H1 (cell line): ENCODE measurements around the gene CCDC47. TPM values are rescaled to one million over a fixed set of nuclear protein-coding genes. Genes with fewer than 3 reads are reported as not detected.

Source experiments
- CTCF ChIA-PET: fragments of 300-600 bp; sonication (Branson Sonifier 250); formaldehyde crosslinking; loops from one replicate; lab custom pipeline; 2021; ENCODE audit not compliant: partially characterized antibody; lab: Charles Lee
- POLR2A ChIA-PET: fragments of 300-600 bp; sonication (Branson Sonifier 250); formaldehyde crosslinking; loops from one replicate; lab custom pipeline; 2021; ENCODE audit warnings: inconsistent platforms; ENCODE audit not compliant: partially characterized antibody; lab: Charles Lee
- DNase-seq, 2 experiments: peaks; one replicate each; pipeline versions ENCODE4 v3.0.0 to v3.0.0-alpha.2; 2010 to 2022; ENCODE audit warnings: low spot score in 2 of 2, low read depth in 1 of 2, mixed read lengths in 1 of 2
- FAIRE-seq: peaks from 2 replicates; lab custom pipeline; 2011; peaks lifted over from hg19 to GRCh38; lab: Jason Lieb, UNC
- H2AFZ ChIP-seq: 2 replicates; pipeline ENCODE4 v1.8.1; 2012; ENCODE audit warnings: low read length, inconsistent platforms
- H2AK5ac ChIP-seq: 2 replicates; pipeline ENCODE4 v1.6.1; 2013; ENCODE audit warnings: low read depth, low read length
- H2BK120ac ChIP-seq: replicated peaks from 2 replicates; pipeline ENCODE3; 2013; ENCODE audit warnings: low read depth, low read length, inconsistent platforms
- H2BK12ac ChIP-seq: 2 replicates; pipeline ENCODE4 v1.6.1; 2013; ENCODE audit warnings: low read depth, low read length
- H2BK15ac ChIP-seq: 2 replicates; pipeline ENCODE4 v1.6.1; 2013; ENCODE audit warnings: low read length
- H2BK20ac ChIP-seq: 2 replicates; pipeline ENCODE4 v1.6.1; 2013; ENCODE audit warnings: low read length
- H2BK5ac ChIP-seq: 2 replicates; pipeline ENCODE4 v1.6.1; 2013; ENCODE audit warnings: low read depth, low read length
- H3K14ac ChIP-seq: 2 replicates; pipeline ENCODE4 v1.6.1; 2013; ENCODE audit warnings: inconsistent platforms; ENCODE audit not compliant: insufficient read length
- H3K18ac ChIP-seq: 2 replicates; pipeline ENCODE4 v1.6.1; 2013; ENCODE audit warnings: low read length; ENCODE audit errors: extremely low read depth
- H3K23ac ChIP-seq: 2 replicates; pipeline ENCODE4 v1.6.1; 2013; ENCODE audit warnings: inconsistent platforms; ENCODE audit not compliant: insufficient read length
- H3K23me2 ChIP-seq: 2 replicates; pipeline ENCODE4 v1.6.1; 2013; ENCODE audit warnings: low read depth, low read length
- H3K27ac ChIP-seq: 2 replicates; pipeline ENCODE4 v1.6.1; 2011; ENCODE audit warnings: low read depth, low read length, inconsistent platforms
- H3K27me3 ChIP-seq, 4 experiments: replicated peaks in 1 of 4; 1 replicate in 1 of 4; 2 replicates in 3 of 4; pipeline versions ENCODE4 v1.6.1 to v1.8.1; 2011 to 2013; ENCODE audit warnings: low read length in 3 of 4, mild to moderate bottlenecking in 3 of 4, inconsistent platforms in 2 of 4, mixed read lengths in 2 of 4, moderate library complexity in 1 of 4; ENCODE audit not compliant: control insufficient read depth in 3 of 4, insufficient read depth in 3 of 4; ENCODE audit errors: extremely low read depth in 1 of 4
- H3K36me3 ChIP-seq, 4 experiments: 2 replicates each; pipeline versions ENCODE4 v1.6.1 to v1.8.1; 2011 to 2013; ENCODE audit warnings: mild to moderate bottlenecking in 4 of 4, low read length in 3 of 4, moderate library complexity in 2 of 4, control low read depth in 1 of 4, inconsistent platforms in 1 of 4; ENCODE audit not compliant: insufficient read depth in 4 of 4, control insufficient read depth in 2 of 4
- H3K4ac ChIP-seq: replicated peaks from 2 replicates; pipeline ENCODE3; 2013; ENCODE audit warnings: low read length, low read depth, mixed read lengths, inconsistent platforms; ENCODE audit not compliant: insufficient read length
- H3K4me1 ChIP-seq, 4 experiments: replicated peaks in 1 of 4; 1 replicate in 1 of 4; 2 replicates in 3 of 4; pipeline versions ENCODE4 v1.6.1 to v1.8.1; 2011 to 2013; ENCODE audit warnings: low read length in 3 of 4, inconsistent platforms in 2 of 4, mixed read lengths in 1 of 4; ENCODE audit not compliant: insufficient read depth in 4 of 4, control insufficient read depth in 3 of 4
- H3K4me2 ChIP-seq, 2 experiments: 2 replicates each; pipeline versions ENCODE4 v1.6.1 to v1.8.1; 2011 to 2013; ENCODE audit warnings: low read depth in 2 of 2, low read length in 2 of 2, control low read depth in 1 of 2, inconsistent platforms in 1 of 2, mild to moderate bottlenecking in 1 of 2; ENCODE audit not compliant: insufficient read depth in 1 of 2
- H3K4me3 ChIP-seq, 4 experiments: fragments of 200-600, 300-600 bp in 1 of 4; sonication (generic), shearing (Covaris generic), sonication (Bioruptor Twin) in 1 of 4; 2 replicates each; pipeline versions ENCODE4 v1.5.1 to v1.8.1; 2011 to 2016; ENCODE audit warnings: low read length in 4 of 4, low read depth in 3 of 4, control low read depth in 2 of 4, inconsistent platforms in 2 of 4, mild to moderate bottlenecking in 2 of 4, mixed read lengths in 1 of 4, moderate library complexity in 1 of 4; ENCODE audit not compliant: insufficient read depth in 2 of 4; ENCODE audit errors: extremely low read depth in 1 of 4
- H3K56ac ChIP-seq: replicated peaks from 2 replicates; pipeline ENCODE3; 2013; ENCODE audit warnings: low read depth, mild to moderate bottlenecking, mixed read lengths, low read length, inconsistent platforms; ENCODE audit not compliant: insufficient read length
- H3K79me1 ChIP-seq: 2 replicates; pipeline ENCODE4 v1.6.1; 2013; ENCODE audit warnings: low read depth, low read length, control low read depth
- H3K79me2 ChIP-seq, 2 experiments: 2 replicates each; pipeline versions ENCODE4 v1.6.1 to v1.8.1; 2012 to 2013; ENCODE audit warnings: low read length in 2 of 2, mild to moderate bottlenecking in 2 of 2, inconsistent platforms in 1 of 2; ENCODE audit not compliant: insufficient read depth in 2 of 2, control insufficient read depth in 1 of 2
- H3K9ac ChIP-seq, 4 experiments: replicated peaks in 1 of 4; 1 replicate in 1 of 4; 2 replicates in 3 of 4; pipeline versions ENCODE4 v1.6.1 to v1.8.1; 2011 to 2013; ENCODE audit warnings: low read depth in 3 of 4, low read length in 3 of 4, control low read depth in 2 of 4, mild to moderate bottlenecking in 2 of 4, moderate library complexity in 2 of 4, inconsistent platforms in 1 of 4; ENCODE audit errors: extremely low read depth in 1 of 4
- H3K9me3 ChIP-seq, 2 experiments: 2 replicates each; pipeline versions ENCODE4 v1.6.1 to v1.8.1; 2012 to 2013; ENCODE audit warnings: mild to moderate bottlenecking in 2 of 2, moderate library complexity in 2 of 2, control low read depth in 1 of 2, inconsistent platforms in 1 of 2, low read depth in 1 of 2, low read length in 1 of 2, mixed read lengths in 1 of 2; ENCODE audit not compliant: insufficient read depth in 2 of 2
- H4K20me1 ChIP-seq, 2 experiments: replicated peaks in 1 of 2; 2 replicates each; pipeline versions ENCODE3 to v1.8.1; 2011 to 2013; ENCODE audit warnings: inconsistent platforms in 2 of 2, low read length in 2 of 2, mild to moderate bottlenecking in 1 of 2; ENCODE audit not compliant: insufficient read depth in 2 of 2, control insufficient read depth in 1 of 2
- H4K5ac ChIP-seq: 2 replicates; pipeline ENCODE4 v1.6.1; 2013; ENCODE audit warnings: low read length, low read depth, mixed read lengths, inconsistent platforms; ENCODE audit not compliant: insufficient read length
- H4K8ac ChIP-seq: 2 replicates; pipeline ENCODE4 v1.8.0; 2013; ENCODE audit warnings: mild to moderate bottlenecking, moderate library complexity, low read length, inconsistent platforms; ENCODE audit not compliant: insufficient read depth; ENCODE audit errors: extremely low read depth
- H4K91ac ChIP-seq: replicated peaks from 2 replicates; pipeline ENCODE3; 2013; ENCODE audit warnings: low read length, mixed read lengths, inconsistent platforms; ENCODE audit not compliant: insufficient read length
- JUN ChIP-seq: IDR thresholded peaks from 2 replicates; pipeline ENCODE4 v1.6.1; 2011; ENCODE audit warnings: low read depth, mild to moderate bottlenecking, improper control_type of control experiment, low read length
- KDM1A ChIP-seq: fragments of 200-600, 300-600 bp; sonication (generic); IDR thresholded peaks from 2 replicates; pipeline ENCODE4 v1.7.1; 2016; ENCODE audit warnings: mild to moderate bottlenecking, low read length, borderline replicate concordance
- MAFK ChIP-seq: IDR thresholded peaks from 2 replicates; pipeline ENCODE4 v1.6.1; 2012; ENCODE audit warnings: low read depth, mild to moderate bottlenecking, improper control_type of control experiment, low read length
- WGBS, 2 experiments: shearing (Covaris generic) in 1 of 2; methylation state at CpG; one replicate each; pipeline versions ENCODE4 v1.1.6 to v1.1.7; 2013 to 2015; ENCODE audit warnings: low lambda C conversion rate in 2 of 2, mixed read lengths in 2 of 2, inconsistent platforms in 1 of 2, low coverage in 1 of 2, missing lambda C conversion rate in 1 of 2; ENCODE audit not compliant: insufficient replicate concordance in 2 of 2, insufficient coverage in 1 of 2, insufficient read length in 1 of 2; ENCODE audit errors: extremely low coverage in 1 of 2, missing lambda C conversion rate in 1 of 2; 5-methylcytosine and 5-hydroxymethylcytosine counted together
- polyA plus RNA-seq, 7 experiments: library from polyadenylated mRNA; depleted of rRNA in 3 of 7; stranded (reverse) in 5 of 7; unstranded in 2 of 7; fragments of >200 nt in 5 of 7; fragments of 200-250 nt in 2 of 7; gene quantifications; 1 replicate in 5 of 7; 2 replicates in 1 of 7; 4 replicates in 1 of 7; pipeline versions ENCODE4 v1.2.1 to v1.2.3, GENCODE V29; 2011 to 2013; ENCODE audit warnings: missing spikeins in 2 of 7, mixed read lengths in 2 of 7
- total RNA-seq: library from RNA; stranded (reverse); fragmentation: NEBNext Ultra II Directional; extraction: Animal tissue kit (Norgen Biotek cat#: 25700); gene quantifications from 2 replicates; pipeline ENCODE4 v1.2.1, GENCODE V29; 2021
- TF ChIP-seq, protein P1 (sequence below): IDR thresholded peaks from 2 replicates; pipeline ENCODE4 v1.6.1; 2011; ENCODE audit warnings: low read length, improper control_type of control experiment

The CCDC47 gene
- total and polyA plus RNA-seq, 2 of the 8 experiments (the other 6 are each of a cell fraction or from before 2014, with no cell fraction given): 21.2 to 83.1 TPM

DNA sequence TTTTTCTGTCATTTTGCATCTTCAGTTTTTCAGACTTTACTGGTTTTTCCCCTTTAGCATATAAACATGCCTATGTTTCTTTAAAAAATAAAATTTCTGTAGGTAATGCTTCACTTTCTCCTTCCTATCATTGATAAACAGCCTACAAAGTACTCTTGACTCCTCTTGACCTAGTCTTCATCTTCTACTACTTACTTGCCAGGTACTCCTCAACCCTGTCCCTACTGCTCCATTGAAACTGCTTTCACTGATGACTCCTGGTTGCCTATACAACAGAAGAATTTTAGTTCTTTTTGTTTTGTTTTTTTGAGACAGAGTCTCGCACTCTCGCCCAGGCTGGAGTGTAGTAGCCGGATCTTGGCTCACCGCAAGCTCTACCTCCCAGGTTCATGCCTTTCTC lies 7.5 kb upstream of the CCDC47 start:
- no peaks in the 10 kb centered on the region for H3K4me1 ChIP-seq
- H3K27me3 ChIP-seq: no peaks in the 10 kb centered on the region
- H2BK120ac ChIP-seq: no peak overlapping the region
- H4K91ac ChIP-seq: no peak overlapping the region
- H2BK5ac ChIP-seq: no peak overlapping the region
- no peak overlapping the region for H3K56ac ChIP-seq
- no peak overlapping the region for H4K5ac ChIP-seq
- no peak overlapping the region for H2BK12ac ChIP-seq
- no peak overlapping the region for H3K4me3 ChIP-seq
- H3K14ac ChIP-seq: no peak overlapping the region
- no peak overlapping the region for H2BK15ac ChIP-seq
- ChIA-PET POLR2A (interaction anchor here (0.9 to 24.4 kb wide), 6 partner anchors 7 to 70 kb away, joined by 3 to 481 read pairs (median 7); partner anchors contain the start of genes CCDC47, DDX42, FTSJ3 and PSMC5), CTCF (interaction anchor here (1.1 to 1.7 kb wide), 4 partner anchors 13 to 53 kb away, joined by 3 read pairs; no protein-coding TSS in a partner anchor)
- H2AK5ac ChIP-seq: no peak overlapping the region
- no peaks in the 10 kb centered on the region; the same call in 1 of the 2 replicates for H3K23me2 ChIP-seq
- WGBS, 2 experiments: 97% methylated on average over 4 of the region's 4 CpGs; no CpG with 5 or more reads in 1 of the 2 experiments
- peaks cover 52 to 98% of the 10 kb centered on the region in 2 experiments for H3K79me2 ChIP-seq
- DNase-seq (no peak), FAIRE-seq (no peak)
- TF ChIP-seq JUN: no peak
- TF ChIP-seq MAFK: no peak
- no peak for TF ChIP-seq KDM1A
- TF ChIP-seq, protein P1, sequence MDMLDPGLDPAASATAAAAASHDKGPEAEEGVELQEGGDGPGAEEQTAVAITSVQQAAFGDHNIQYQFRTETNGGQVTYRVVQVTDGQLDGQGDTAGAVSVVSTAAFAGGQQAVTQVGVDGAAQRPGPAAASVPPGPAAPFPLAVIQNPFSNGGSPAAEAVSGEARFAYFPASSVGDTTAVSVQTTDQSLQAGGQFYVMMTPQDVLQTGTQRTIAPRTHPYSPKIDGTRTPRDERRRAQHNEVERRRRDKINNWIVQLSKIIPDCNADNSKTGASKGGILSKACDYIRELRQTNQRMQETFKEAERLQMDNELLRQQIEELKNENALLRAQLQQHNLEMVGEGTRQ: no peak
- H2AFZ ChIP-seq: no peak overlapping the region
- no peak overlapping the region for H4K8ac ChIP-seq
- peaks cover 4% of the 10 kb centered on the region; the same call in 1 of the 2 replicates for H3K79me1 ChIP-seq
- no peak overlapping the region for H2BK20ac ChIP-seq
- no peak overlapping the region for H3K4ac ChIP-seq
- H3K23ac ChIP-seq: no peak overlapping the region
- no peak overlapping the region for H3K9ac ChIP-seq
- H4K20me1 ChIP-seq: peaks cover 13 to 20% of the 10 kb centered on the region in 2 experiments
- no peak overlapping the region for H3K4me2 ChIP-seq
- no peak overlapping the region for H3K18ac ChIP-seq
- H3K27ac ChIP-seq: no peak overlapping the region
- H3K36me3 ChIP-seq: peaks cover 3 to 48% (median 20%) of the 10 kb centered on the region in 4 experiments; a peak in 7 of 8 replicates
- H3K9me3 ChIP-seq: no peaks in the 10 kb centered on the region
